K562 (cell line): ENCODE results near the gene GLB1L. TPM values are rescaled to one million over a fixed set of nuclear protein-coding genes. Genes with fewer than 3 reads are reported as not detected.
A peak's percentile ranks its signal among the peaks of the same experiment; 100 is the strongest.

Source experiments
- BACH1 ChIP-seq: fragments of 200-800 bp; sonication (Bioruptor generic); IDR thresholded peaks from 2 replicates; pipeline ENCODE4 v1.6.1; 2016; ENCODE audit warnings: missing genetic modification characterization, missing compliant biosample characterization
- CBX5 ChIP-seq: IDR thresholded peaks from 2 replicates; pipeline ENCODE4 v1.6.1; 2014; ENCODE audit warnings: low read depth, borderline replicate concordance
- CREBBP ChIP-seq: IDR thresholded peaks from one replicate; pipeline ENCODE4 v1.6.1; 2012; ENCODE audit warnings: low read depth, mild to moderate bottlenecking, control low read depth, inconsistent platforms, low read length
- GTF2E2 ChIP-seq: fragments of 200-800 bp; sonication (Bioruptor generic); IDR thresholded peaks from 2 replicates; pipeline ENCODE4 v1.6.1; 2016; ENCODE audit warnings: missing genetic modification characterization, missing compliant biosample characterization
- HDAC2 ChIP-seq: fragments of 450-650 bp; IDR thresholded peaks from 2 replicates; pipeline ENCODE4 v1.6.1; 2016; ENCODE audit warnings: mild to moderate bottlenecking
- LCOR ChIP-seq: sonication (generic); formaldehyde crosslinking; IDR thresholded peaks from 2 replicates; pipeline ENCODE4 v1.8.0; 2022; ENCODE audit warnings: mild to moderate bottlenecking, missing genetic modification reagents
- MITF ChIP-seq: IDR thresholded peaks from 2 replicates; pipeline ENCODE4 v1.6.1; 2014; ENCODE audit warnings: antibody characterized with exemption
- PTTG1 ChIP-seq: fragments of 450-650 bp; IDR thresholded peaks from 2 replicates; pipeline ENCODE4 v1.6.1; 2016; ENCODE audit warnings: low read depth, mild to moderate bottlenecking, missing genetic modification characterization, missing compliant biosample characterization
- SMARCE1 ChIP-seq: fragments of 450-650 bp; IDR thresholded peaks from 2 replicates; pipeline ENCODE4 v1.7.1; 2016; ENCODE audit warnings: mild to moderate bottlenecking
- STAT5A ChIP-seq: IDR thresholded peaks from 2 replicates; pipeline ENCODE4 v1.6.1; 2012; ENCODE audit warnings: low read length, inconsistent platforms, borderline replicate concordance
- TAF7 ChIP-seq: fragments of 450-650 bp; IDR thresholded peaks from 2 replicates; pipeline ENCODE4 v1.6.1; 2016; ENCODE audit warnings: missing genetic modification characterization, missing compliant biosample characterization
- ZBTB40 ChIP-seq, 2 experiments: fragments of 450-650 bp in 1 of 2; sonication (generic) in 1 of 2; formaldehyde crosslinking in 1 of 2; IDR thresholded peaks; 2 replicates each; pipeline versions ENCODE4 v1.7.1 to v1.9.0; 2016 to 2022; ENCODE audit warnings: inconsistent platforms in 1 of 2, mild to moderate bottlenecking in 1 of 2, missing genetic modification reagents in 1 of 2
- ZFP36 ChIP-seq: fragments of 150-350 bp; IDR thresholded peaks from 2 replicates; pipeline ENCODE4 v1.6.1; 2018; ENCODE audit warnings: low read length, low read depth; ENCODE audit not compliant: partially characterized antibody
- ZNF134 ChIP-seq: fragments of 250-450 bp; sonication (Bioruptor Pico); conservative IDR thresholded peaks from 2 replicates; pipeline ENCODE4 v1.4.0; 2020
- ZNF316 ChIP-seq: fragments of 450-650 bp; IDR thresholded peaks from 2 replicates; pipeline ENCODE4 v1.6.1; 2016
- ZNF347 ChIP-seq: fragments of 450-650 bp; formaldehyde crosslinking; IDR thresholded peaks from 2 replicates; pipeline ENCODE4 v1.4.0; 2020; ENCODE audit warnings: low read depth, mild to moderate bottlenecking, moderate library complexity
- ZNF785 ChIP-seq: fragments of 250-450 bp; sonication (Bioruptor Pico); IDR thresholded peaks from 2 replicates; pipeline ENCODE4 v1.4.0; 2020; ENCODE audit warnings: mild to moderate bottlenecking
- polyA plus RNA-seq, 8 experiments: library from polyadenylated mRNA; depleted of rRNA in 4 of 8; stranded (reverse) in 5 of 8; unstranded in 3 of 8; fragments of >200 nt; fragmentation: Nextera tagmentation in 2 of 8; fragmentation: Illumina TruSeq in 1 of 8; extraction: Ambion mirVana in 2 of 8; extraction: Trizol in 1 of 8; gene quantifications; 2 replicates each; pipeline versions ENCODE4 v1.2.1 to v1.2.3, GENCODE V29; 2011 to 2014; ENCODE audit warnings: inconsistent platforms in 1 of 8, missing spikeins in 1 of 8
- total RNA-seq, 7 experiments: library from RNA; depleted of rRNA in 6 of 7; stranded (reverse); fragments of >200 nt in 6 of 7; fragmentation: Illumina TruSeq in 2 of 7; extraction: Trizol in 2 of 7; gene quantifications; 2 replicates each; pipeline versions ENCODE4 v1.2.1 to v1.2.3, GENCODE V29; 2011 to 2021; ENCODE audit warnings: low replicate concordance in 1 of 7

Gene GLB1L
- total and polyA plus RNA-seq, 9 of the 15 experiments (the other 6 are each of a cell fraction or from before 2014, with no cell fraction given), result 0.42 to 2.9 (median 2.5) TPM

GRCh38 chr2:219278655-219279150 lies 33.5 kb upstream of the GLB1L start (continued):
- TF ChIP-seq ZBTB40 (IDR thresholded peaks at IDR 0.05) (peak; percentile 61; the same call in 1 of the 2 replicates), ZBTB40 (CRISPR knock-in tag; IDR thresholded peaks at IDR 0.05) (no peak), STAT5A (no peak), ZNF134 (no peak), SMARCE1 (peak; percentile 10; the same call in 1 of the 2 replicates), ZNF316 (peak; percentile 25; the same call in 1 of the 2 replicates), ZNF347 (CRISPR knock-in tag) (no peak), ZNF785 (no peak), TAF7 (tag) (no peak), GTF2E2 (tag) (peak; percentile 60; the same call in 1 of the 2 replicates), CREBBP (no peak), HDAC2 (no peak), LCOR (CRISPR knock-in tag) (no peak), ZFP36 (no peak), CBX5 (no peak), BACH1 (tag) (no peak), MITF (peak; percentile 53; the same call in 1 of the 2 replicates), PTTG1 (no peak)
